ENCODE data around the gene NUDT6.

- TF ChIP-seq POLR2A (IDR thresholded peaks at IDR 0.05), result no peak
- no peak for TF ChIP-seq CTCF (IDR thresholded peaks at IDR 0.05)
- no peak for TF ChIP-seq POLR2AphosphoS5 (IDR thresholded peaks at IDR 0.05)
These were observed 48.4 kb downstream of the NUDT6 start for GRCh38 chr4:122873821-122874593.
